Measurements from ENCODE around the gene TUBA3D.
"Not testable (repeated sequence)": the region's sequence is repeated elsewhere in the genome, so short reads cannot be mapped to it uniquely, and the experiment has no call there.

The TUBA3D gene

DNA sequence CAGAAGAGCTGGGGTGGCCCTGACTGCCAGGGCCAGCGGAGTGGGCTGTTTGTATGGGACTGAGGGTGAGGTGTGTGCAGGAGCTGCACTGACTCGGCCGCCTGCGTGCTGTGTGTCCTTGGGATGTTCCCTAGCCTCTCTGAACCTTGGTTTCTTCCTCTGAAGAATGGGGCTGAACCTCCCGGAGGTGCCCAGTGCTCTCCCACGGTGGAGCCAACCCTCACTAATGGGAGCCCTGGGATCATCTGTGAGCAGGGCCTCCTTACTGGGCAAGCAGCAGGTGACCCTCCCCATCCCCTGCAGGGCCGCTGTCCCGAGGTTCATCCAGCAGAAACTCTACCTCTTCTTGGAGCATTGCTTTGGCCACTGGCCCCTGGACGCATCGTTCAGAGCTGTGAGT lies 40.1 kb downstream of the TUBA3D start:
- peak; percentile 39 for DNase-seq

DNA sequence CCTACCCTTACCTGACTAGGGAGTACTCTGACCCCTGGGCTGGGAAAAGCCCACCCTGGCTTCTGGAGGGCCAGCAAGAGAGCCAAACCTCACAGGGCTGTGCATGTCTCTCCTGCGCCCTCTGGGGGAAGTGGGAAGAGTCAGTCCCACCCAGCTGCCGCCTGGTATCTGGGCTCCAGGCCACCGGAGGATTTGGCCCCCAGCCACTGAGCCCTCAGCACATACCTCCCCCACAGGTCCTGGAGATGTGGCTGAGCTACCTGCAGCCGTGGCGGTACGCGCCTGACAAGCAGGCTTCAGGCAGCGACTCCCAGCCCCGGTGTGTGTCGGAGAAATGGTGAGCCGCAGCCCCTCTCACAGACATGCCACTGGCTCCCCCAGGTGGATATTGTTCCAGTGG lies 40.7 kb downstream of the TUBA3D start:
- peak; percentile 61 for DNase-seq

DNA sequence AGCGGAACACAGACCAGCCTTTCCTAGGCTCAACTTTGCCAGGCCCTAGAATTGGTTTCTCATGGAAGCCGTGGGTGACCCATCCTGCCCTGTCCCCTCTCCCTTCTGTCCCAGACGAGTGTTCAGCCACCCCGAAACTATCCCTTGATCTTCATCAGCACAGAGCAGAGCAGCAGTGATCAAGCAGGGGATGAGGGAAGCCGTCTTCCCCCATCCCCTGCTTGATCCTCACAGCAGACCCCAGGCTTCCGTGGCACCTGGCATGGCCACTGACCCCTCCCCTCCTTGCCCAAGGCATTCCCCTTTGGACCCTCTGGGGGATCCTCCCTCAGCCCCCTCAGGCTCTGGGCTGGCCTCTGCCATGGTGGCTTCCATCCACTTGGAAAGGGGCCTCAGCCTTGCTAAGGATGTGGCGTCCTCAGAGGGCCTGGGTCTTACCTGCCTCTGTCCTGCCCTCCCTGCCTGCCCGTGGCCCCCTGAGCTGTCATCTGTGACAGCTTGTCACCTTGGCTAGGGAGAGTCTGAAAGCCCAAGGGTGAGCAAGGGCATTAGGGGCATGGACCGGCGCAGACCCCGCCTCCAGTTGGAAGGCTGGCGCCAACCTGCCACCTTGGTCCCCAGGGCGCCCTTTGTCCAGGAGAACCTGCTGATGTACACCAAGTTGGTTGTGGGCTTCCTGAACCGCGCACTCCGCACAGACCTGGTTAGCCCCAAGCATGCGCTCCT lies 41.4 kb downstream of the TUBA3D start:
- DNase-seq: peak; percentile 62

DNA sequence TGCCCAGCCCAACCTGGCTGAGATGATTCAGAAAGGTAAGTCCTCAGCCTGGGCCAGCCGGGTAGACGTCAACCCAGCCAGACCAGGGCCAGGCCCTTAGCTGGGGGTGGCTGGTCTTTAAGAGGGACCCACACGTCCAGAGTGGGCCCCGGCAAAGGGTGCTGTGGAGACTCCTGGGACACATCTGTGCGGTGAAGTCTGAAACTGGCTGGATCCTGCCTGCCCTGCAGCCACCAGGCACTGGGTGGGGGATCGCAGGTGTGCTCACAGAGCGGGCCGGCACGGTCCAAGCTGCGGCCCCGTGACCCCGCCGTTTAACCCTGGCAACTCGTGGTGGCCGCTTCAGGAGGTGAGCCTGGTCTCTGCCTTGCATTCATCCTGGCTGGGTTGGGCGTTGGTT lies 41.9 kb downstream of the TUBA3D start:
- not testable (repeated sequence) for DNase-seq

DNA sequence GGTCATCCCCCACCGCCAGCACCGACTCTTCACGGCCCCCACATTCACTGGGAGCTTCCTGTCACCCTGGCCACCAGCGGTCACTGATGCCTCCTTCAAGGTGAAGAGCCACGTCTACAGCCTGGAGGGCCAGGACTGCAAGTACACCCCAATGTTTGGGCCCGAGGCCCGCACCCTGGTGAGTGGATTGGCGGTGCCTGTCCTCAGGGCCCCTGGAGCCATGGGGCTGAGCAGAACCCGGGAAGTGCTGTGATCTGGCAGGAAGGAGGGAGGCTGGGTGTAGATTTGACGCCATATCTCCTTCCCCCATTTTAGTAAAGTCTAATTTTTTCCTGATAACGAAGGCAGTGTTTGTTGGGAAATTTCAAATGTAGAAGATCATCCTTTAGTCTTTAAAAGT lies 42.6 kb downstream of the TUBA3D start:
- DNase-seq: peak; percentile 50

DNA sequence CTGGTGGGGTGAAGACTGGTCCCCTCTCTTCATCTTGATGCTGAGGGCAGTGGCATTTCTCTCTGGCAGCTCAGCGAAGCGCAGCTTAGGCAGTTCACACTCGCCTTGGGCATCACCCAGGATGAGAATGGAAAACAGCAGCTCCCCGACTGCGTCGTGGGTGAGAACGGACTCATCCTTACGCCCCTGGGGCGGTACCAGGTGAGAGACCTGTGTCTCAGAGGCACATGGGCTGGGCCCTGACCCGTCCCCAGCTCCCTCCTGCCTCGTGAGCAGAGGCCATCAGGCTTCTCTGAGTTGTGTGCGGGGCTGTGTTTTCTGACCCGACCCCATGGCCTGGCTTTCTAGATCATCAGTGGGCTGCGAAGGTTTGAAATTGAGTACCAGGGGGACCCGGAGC lies 43.5 kb downstream of the TUBA3D start:
- peak; percentile 53 for DNase-seq

DNA sequence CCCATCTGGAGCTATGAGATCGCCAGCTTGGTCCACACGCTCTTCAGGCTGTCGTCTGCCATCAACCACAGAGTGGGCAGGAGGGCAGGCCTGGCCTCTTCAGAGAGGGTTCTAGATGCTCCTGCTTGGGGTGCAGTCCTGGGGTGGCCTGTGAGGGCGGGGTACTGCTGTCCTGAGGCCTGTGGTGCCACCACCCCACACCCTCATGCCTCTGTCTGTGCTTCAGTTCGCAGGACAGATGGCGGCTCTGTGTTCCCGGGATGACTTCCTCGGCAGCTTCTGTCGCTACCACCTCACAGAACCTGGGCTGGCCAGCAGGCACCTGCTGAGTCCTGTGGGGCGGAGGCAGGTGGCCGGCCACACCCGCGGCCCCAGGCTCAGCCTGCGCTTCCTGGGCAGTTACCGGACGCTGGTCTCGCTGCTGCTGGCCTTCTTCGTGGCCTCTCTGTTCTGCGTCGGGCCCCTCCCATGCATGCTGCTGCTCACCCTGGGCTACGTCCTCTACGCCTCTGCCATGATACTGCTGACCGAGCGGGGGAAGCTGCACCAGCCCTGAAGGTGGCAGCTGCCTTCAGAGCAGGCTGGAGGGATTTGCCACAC lies 44.1 kb downstream of the TUBA3D start:
- DNase-seq: peak; percentile 50

DNA sequence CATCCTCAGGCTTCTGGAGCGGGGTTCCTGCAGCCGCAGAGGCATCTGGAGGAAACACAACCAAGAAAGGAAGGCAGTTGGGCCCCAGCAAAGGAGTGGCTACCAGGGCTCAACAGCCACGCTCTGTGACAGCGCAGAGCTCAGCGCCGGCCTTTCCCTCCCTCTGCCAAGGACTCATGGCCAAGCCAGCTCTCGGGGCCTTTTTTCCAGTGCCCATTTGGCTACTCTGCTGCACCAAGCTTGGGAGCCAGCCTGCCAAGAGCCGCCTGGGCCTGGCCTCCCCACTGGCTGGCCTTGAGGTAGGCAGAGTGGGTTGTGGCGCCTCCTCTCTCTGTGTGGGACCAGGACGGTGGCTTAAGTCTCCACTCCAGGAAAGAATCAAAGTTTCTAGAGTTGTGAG lies 44.6 kb downstream of the TUBA3D start:
- peak; percentile 45 for DNase-seq

DNA sequence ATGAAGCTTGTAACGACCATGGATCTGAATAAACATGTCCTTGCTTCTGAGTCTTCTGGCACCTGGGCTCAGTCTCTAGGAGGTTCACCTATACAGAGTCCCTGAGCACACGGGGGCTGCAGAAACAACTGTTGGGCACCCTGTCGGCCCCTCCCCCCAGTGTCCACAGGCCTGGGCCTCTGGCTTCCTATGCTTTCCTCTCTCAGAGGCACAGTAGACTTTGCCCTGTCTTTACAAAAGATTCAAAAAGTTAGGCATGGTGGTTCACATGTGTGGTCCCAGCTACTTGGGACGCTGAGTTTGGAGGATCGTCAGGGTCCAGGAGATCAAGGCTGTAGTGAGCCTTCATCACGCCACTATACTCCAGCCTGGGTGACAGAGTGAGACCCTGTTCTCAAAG lies 45.6 kb downstream of the TUBA3D start:
- peak; percentile 43 for DNase-seq

DNA sequence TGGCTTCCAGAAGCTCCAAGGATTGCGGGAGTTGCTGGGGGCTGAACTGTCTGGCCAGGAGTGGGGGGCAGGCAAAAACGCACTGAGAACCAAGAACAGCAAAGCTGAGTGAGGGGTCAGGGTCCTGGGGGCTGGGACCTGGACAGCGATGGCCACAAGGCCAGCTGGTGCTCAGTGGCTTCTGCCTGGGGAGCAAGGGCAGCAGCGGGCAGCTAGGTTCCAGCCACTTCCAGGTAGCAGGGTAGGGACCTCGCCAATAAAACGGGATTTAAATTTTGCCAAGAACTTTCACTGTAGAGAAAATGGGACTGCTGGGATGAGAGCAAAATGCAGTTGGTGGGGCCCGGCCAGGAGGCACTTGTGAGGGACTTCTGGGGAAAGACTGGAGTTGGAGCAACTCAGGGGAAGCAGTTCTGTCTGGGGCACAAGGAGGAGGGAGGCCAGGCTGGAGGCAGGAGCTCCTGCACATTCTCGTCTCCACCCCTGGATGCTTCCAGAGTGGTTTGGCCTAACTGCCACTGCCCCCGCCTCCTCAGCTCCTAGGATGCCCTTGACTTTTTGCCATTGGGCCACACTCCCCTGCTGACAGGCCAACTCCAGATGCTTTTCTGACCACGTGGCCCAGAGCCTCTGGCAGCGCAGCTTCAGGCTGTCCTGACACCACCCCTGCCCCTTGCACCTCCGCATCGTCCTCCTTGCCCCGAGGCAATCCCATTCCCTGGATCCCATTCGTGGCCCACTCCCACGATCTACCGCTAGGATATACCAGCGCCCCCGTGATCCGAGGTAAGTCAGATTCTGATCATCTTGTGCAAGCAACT lies 46.3 kb downstream of the TUBA3D start:
- DNase-seq: peak; percentile 56

DNA sequence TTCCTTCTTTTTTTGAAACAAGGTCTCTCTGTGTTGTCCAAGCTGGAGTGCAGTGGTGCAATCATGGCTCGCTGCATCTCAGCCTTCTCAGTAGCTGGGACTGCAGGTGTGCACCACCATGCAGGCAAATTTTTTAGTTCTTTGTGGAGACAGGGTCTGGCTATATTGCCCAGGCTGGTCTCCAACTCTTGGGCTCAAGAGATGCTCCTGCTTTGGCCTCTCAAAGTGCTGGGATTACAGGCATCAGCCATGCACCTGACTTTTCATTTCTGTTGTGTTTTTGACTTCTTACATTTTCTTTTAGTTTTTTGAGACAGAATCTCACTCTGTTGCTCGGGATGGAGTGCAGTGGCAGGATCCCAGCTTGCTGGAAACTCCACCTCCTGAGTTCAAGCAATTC lies 49.3 kb downstream of the TUBA3D start:
- DNase-seq: peak; percentile 9

DNA sequence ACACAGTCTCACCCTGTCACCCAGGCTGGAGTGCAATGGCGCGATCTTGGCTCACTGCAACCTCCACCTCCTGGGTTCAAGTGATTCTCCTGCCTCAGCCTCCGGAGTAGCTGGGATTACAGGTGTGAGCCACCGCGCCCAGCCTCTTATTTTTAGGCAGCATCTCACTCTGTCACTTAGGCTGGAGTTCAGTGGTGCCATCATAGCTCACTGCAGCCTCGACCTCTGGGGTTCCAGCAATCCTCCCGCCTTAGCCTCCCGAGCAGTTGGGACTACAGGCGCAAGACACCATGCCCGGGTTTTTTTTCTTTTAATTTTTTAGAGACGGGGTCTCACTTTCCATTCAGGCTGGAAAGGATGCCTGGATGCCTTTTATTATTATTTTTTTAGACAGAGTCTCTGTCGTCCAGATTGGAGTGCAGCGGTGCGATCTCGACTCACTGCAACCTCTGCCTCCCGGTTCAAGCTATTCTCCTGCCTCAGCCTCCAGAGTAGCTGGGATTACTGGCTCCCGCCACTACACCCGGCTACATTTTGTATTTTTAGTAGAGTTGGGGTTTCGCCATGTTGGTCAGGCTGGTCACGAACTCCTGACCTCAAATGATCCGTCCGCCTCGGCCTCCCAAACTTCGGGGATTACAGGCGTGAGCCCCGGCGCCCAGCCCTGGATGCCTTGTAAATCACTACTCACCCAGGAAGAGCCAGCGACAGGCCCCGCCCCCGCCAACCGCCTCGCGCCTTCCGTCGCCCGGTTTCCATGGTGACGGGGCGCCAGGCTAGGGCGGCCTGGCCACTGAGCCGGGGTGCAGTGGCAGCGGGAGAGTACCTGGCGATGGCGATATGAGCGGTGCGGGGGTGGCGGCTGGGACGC lies 51.4 kb downstream of the TUBA3D start, which contains the start of gene CCDC74A:
Gene CCDC74A (plus strand): TSS at position 758 of the 871 bp plus-strand sequence. CDS start 83 bp downstream, at position 841.
- DNase-seq: peak; percentile 92

DNA sequence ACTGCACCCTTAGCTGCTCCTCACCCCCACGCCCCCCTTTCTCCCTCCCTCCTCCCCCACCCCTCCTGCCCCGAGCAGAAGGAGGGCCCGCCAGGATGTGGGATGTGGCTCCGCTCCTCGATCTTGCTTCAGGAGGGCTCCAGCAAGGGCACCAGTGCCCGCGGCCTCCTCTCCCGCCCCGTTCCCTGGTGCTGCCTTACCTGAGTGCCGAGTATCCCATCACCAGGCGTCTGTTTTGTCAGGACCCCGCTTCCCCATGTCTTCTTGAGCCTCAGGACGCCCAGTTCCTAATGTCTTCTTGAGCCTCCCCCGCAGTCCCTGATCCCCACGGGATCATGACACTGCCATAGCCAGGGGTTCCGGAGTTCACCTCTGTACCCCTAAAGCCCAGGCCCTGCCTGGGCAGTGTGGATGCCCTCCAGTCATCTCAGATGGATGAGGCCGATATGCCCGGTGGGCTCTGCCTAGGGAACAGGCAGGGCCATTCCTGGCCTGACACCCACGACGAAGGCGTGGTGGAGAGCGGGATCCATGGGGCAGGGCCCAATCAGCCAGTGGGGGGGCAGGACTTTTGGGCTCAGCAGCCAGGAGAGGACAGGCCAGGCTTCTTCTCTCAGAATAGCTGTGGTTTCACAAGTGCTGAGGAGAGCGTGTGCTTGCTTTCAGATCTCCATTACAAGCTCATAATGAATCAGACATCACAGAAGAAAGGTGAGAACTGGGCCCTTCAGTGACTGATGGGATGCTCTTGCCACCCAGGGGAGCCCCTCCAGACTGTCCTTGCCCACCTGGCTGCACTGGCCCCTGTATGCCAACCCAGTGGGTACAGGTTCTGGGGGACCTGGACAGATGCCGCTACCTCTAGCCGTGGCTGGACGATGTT lies 53.3 kb downstream of the TUBA3D start:
- not testable (repeated sequence) for DNase-seq

DNA sequence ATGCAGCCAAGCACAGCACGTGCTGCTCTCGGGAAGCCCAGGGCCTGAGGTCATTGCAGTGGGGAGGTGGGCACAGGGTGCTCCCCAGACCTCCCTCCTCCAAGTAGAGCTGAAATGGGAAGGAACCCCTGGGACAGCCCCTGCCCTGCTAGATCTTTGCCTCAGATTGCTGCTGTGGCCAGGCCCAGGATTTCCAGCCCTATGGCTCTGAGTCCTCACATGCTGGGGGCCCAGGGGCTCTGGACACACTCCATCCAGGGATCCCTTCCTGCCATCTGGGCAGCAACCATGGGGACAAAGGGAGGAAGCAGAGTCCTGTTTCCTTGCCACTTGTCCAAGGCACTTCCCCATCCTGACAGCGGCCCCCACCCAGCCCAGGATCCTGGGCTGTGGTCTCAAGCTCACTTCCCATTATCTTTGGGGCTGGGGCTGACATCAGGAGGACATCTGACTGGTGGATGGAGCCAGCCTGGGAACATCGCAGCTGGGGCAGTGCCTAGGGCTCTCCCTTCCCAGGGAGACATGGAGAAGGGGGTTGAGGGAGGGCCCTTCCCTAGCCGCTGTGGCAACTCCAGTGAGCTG lies 54.0 kb downstream of the TUBA3D start:
- not testable (repeated sequence) for DNase-seq

DNA sequence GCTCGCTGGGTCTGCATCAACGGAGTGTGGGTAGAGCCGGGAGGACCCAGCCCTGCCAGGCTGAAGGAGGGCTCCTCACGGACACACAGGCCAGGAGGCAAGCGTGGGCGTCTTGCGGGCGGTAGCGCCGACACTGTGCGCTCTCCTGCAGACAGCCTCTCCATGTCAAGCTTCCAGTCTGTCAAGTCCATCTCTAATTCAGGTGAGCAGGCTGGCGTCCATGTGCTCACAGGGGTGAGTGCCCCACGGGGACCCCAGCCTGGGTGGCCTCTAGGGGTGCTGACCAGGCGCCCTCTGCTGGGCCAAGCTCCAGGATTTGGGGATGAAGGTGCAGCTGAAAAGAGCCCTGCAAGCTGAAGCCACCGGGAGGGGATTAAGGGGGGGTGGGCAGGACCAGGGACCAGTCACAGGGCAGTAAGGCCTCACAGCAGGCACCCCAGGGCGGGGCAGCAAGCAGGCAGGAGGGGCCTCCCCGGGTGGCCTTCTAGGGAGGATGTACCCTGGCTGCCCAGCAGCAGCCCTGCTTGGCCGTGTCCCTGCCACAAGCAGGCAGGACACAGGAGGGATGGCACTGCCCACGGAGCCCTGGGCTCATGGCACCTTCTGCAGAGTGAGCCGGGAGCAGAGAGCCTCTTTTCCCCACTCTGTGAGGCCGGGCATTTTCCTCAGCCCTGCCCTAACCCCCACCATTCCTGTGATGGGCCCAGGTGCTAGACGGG lies 54.9 kb downstream of the TUBA3D start:
- DNase-seq: not testable (repeated sequence)

DNA sequence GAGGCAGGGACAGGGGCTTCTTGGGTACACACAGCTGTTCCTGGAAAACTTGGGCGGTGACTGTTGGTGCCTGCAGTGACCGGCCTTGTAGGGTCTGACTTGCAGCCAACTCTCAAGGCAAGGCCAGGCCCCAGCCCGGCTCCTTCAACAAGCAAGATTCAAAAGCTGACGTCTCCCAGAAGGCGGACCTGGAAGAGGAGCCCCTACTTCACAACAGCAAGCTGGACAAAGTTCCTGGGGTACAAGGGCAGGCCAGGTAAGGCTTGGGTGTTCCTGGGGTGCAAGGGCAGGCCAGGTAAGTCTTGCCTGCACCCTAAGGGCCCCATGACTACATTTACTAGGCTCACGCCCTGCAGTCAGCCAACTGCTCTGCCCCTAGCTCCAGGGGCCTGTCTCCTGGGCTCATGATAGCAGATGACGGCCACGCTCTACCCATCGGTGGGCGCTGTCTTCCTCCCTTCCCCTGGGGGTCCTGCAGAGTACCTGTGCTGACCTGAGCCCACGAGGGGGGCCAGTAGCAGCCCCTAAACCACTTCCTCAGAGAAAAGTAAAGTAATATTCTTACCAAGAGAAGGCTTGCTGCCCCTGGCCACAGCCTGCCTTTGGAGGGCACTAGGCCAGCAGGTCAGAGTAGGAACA lies 55.7 kb downstream of the TUBA3D start:
- not testable (repeated sequence) for DNase-seq

Measured in activated effector memory CD4-positive, alpha-beta T cell treated with anti-CD3 and anti-CD28 coated beads, Interleukin-2, amount 50 U/mL, for 16 hours (primary cell).